T-helper 1 cell treated with Interleukin-12 subunit alpha and Interleukin-12 subunit beta and Interleukin-4 antibody, amounts not matched to agents 30 ng/mL and 1 ng/mL, for 36 hours (primary cell): ENCODE results near the gene CEP44. TPM values are rescaled to one million over a fixed set of nuclear protein-coding genes. Genes with fewer than 3 reads are reported as not detected.

Source experiments
- intact Hi-C: fragments of 100-400 bp; cut with micrococcal nuclease; formaldehyde crosslinking; loops from one replicate; pipeline ENCODE4 v1.15.1; 2024
- total RNA-seq: library from RNA; stranded (reverse); gene quantifications from 2 replicates; pipeline ENCODE4 v1.2.3, GENCODE V29; 2022

CEP44 gene
- total RNA-seq, 1 donor from 2014 or later, result 15.6 TPM

GRCh38 chr4:174318829-174319764 lies 35.4 kb downstream of the CEP44 start:
- intact Hi-C loops, result loop anchor here (1.0 to 2.0 kb wide), 6 partner anchors 36 to 898 kb away; partner anchors contain the start of genes CEP44 and FBXO8

- intact Hi-C loops, result no loop called here
Observed at GRCh38 chr4:174320494-174321199, 36.9 kb downstream of the CEP44 start.

- intact Hi-C loops, result no loop called here
Observed at GRCh38 chr4:174324236-174324635, 40.5 kb downstream of the CEP44 start.

- intact Hi-C loops, result no loop called here
Observed at GRCh38 chr4:174324725-174325124, 41.0 kb downstream of the CEP44 start.

GRCh38 chr4:174332741-174333493 lies 49.2 kb downstream of the CEP44 start:
- intact Hi-C loops, result no loop called here

- intact Hi-C loops, result no loop called here
Observed at GRCh38 chr4:174334628-174335027, 50.9 kb downstream of the CEP44 start.

GRCh38 chr4:174340714-174341113 lies 57.0 kb downstream of the CEP44 start:
- intact Hi-C loops, result no loop called here

GRCh38 chr4:174349156-174349555 lies 65.4 kb downstream of the CEP44 start:
- intact Hi-C loops, result no loop called here

GRCh38 chr4:174352061-174352819 lies 68.5 kb downstream of the CEP44 start:
- intact Hi-C loops, result loop anchor here (10.0 kb wide), 1 partner anchor 1973 kb away; no protein-coding TSS in a partner anchor

- intact Hi-C loops, result loop anchor here (5.0 to 10.0 kb wide), 2 partner anchors 180 to 1967 kb away; no protein-coding TSS in a partner anchor
Observed at GRCh38 chr4:174357321-174357720, 73.6 kb downstream of the CEP44 start.

GRCh38 chr4:174358410-174358809 lies 74.7 kb downstream of the CEP44 start:
- intact Hi-C loops, result loop anchor here (5.0 to 10.0 kb wide), 2 partner anchors 179 to 1966 kb away; no protein-coding TSS in a partner anchor

GRCh38 chr4:174358829-174359228 lies 75.1 kb downstream of the CEP44 start:
- intact Hi-C loops, result loop anchor here (1.0 to 10.0 kb wide), 4 partner anchors 76 to 1966 kb away; partner anchors contain the start of genes CEP44, FBXO8 and HPGD

GRCh38 chr4:174362340-174362739 lies 78.6 kb downstream of the CEP44 start:
- intact Hi-C loops, result loop anchor here (5.0 kb wide), 2 partner anchors 400 to 1980 kb away; no protein-coding TSS in a partner anchor

- intact Hi-C loops, result loop anchor here (5.0 kb wide), 2 partner anchors 399 to 1979 kb away; no protein-coding TSS in a partner anchor
Observed at GRCh38 chr4:174363782-174364181, 80.1 kb downstream of the CEP44 start.

GRCh38 chr4:174365018-174365587 lies 81.4 kb downstream of the CEP44 start:
- intact Hi-C loops, result loop anchor here (1.0 kb wide), 3 partner anchors 267 to 1172 kb away; no protein-coding TSS in a partner anchor

GRCh38 chr4:174369985-174370384 lies 86.3 kb downstream of the CEP44 start:
- intact Hi-C loops, result no loop called here

GRCh38 chr4:174373821-174374220 lies 90.1 kb downstream of the CEP44 start:
- intact Hi-C loops, result no loop called here

GRCh38 chr4:174375422-174375821 lies 91.7 kb downstream of the CEP44 start:
- intact Hi-C loops, result no loop called here

- intact Hi-C loops, result no loop called here
Observed at GRCh38 chr4:174377613-174378012, 93.9 kb downstream of the CEP44 start.

GRCh38 chr4:174378951-174379350 lies 95.2 kb downstream of the CEP44 start:
- intact Hi-C loops, result no loop called here
